Melanocyte of skin (primary cell): ENCODE data around the gene CAPZB. TPM values are rescaled to one million over a fixed set of nuclear protein-coding genes. Genes with fewer than 3 reads are reported as not detected.

Source experiments
- small RNA-seq, 2 donors: library from RNA; depleted of rRNA; stranded (forward); fragments of <200 nt; gene quantifications; one replicate each; pipeline ENCODE3, GENCODE V24; 2012
- total RNA-seq, 2 donors: library from RNA; depleted of rRNA; stranded (reverse); fragments of >200 nt; gene quantifications; 2 replicates each; pipeline ENCODE4 v1.2.3, GENCODE V29; 2012

CAPZB gene
- 100 to 1,000 TPM; 121 to 125 TPM for total RNA-seq

GRCh38 chr1:19485362-19486187 lies at the start of gene CAPZB:
CAPZB (minus strand) TSS chr1:19485539; CDS start chr1:19485438, 101 bp downstream.

GRCh38 chr1:19311931-19312781 lies 173.2 kb downstream of the CAPZB start, which contains the start of the genes AKR7A2 and SLC66A1:
AKR7A2 (minus strand) TSS chr1:19312144; CDS start chr1:19312124, 20 bp downstream.
SLC66A1 (plus strand) TSS chr1:19312326; CDS start chr1:19317678, 5,352 bp downstream.

Small RNAs within 50 kb of the gene (small RNA-seq; reads per million reads assigned to genes)
- gene RN7SL277P (0 to 0.12 reads per million in 2 donors), gene RNU4-28P (0 reads per million in 2 donors), gene RNU6-1099P (0.04 to 0.23 reads per million in 2 donors)

Other genes starting within 250 kb of the CAPZB start
- gene EMC1, start 234.0 kb downstream of the CAPZB start, total RNA-seq = 10 to 100 TPM; 48.2 to 53.6 TPM
- gene MRTO4, start 233.7 kb downstream of the CAPZB start, total RNA-seq = 10 to 100 TPM; 15.8 to 49.0 TPM
- gene AKR7A3, start 196.8 kb downstream of the CAPZB start, total RNA-seq = under 1 TPM; 0.33 to 0.69 TPM
- 10 to 100 TPM; 68.9 to 71.6 TPM for gene AKR7A2, start 173.4 kb downstream of the CAPZB start, total RNA-seq
- 10 to 100 TPM; 37.9 to 39.3 TPM for gene SLC66A1, start 173.2 kb downstream of the CAPZB start, total RNA-seq
- 10 to 100 TPM; 25.8 to 68.3 TPM for gene NBL1, start 158.8 kb upstream of the CAPZB start, total RNA-seq
- gene HTR6, start 179.3 kb upstream of the CAPZB start, total RNA-seq = not detected